Breast epithelium (tissue), 4 donors: ENCODE measurements around the gene CDK14. TPM values are rescaled to one million over a fixed set of nuclear protein-coding genes. Genes with fewer than 3 reads are reported as not detected.
A peak's percentile ranks its signal among the peaks of the same experiment; 100 is the strongest.

ENCODE experiments used
- DNase-seq, 2 donors: peaks; one replicate each; pipeline ENCODE4 v3.0.0-alpha.2; 2019; ENCODE audit warnings: low spot score in 2 of 2
- H3K27ac ChIP-seq, 2 donors: fragments of 200-600 bp; sonication (generic) in 1 of 2; one replicate each; pipeline ENCODE4 v1.5.1; 2016 to 2019; ENCODE audit warnings: mild to moderate bottlenecking in 1 of 2
- H3K27me3 ChIP-seq, 2 donors: fragments of 200-600 bp; sonication (generic) in 1 of 2; one replicate each; pipeline versions ENCODE4 v1.5.1 to v1.6.0; 2017 to 2019; ENCODE audit warnings: control low read depth in 1 of 2, mild to moderate bottlenecking in 1 of 2
- H3K36me3 ChIP-seq: fragments of 200-600 bp; one replicate; pipeline ENCODE4 v1.5.1; 2019
- H3K4me1 ChIP-seq, 2 donors: fragments of 200-600 bp; sonication (generic); one replicate each; pipeline ENCODE4 v1.5.1; 2016 to 2019; ENCODE audit warnings: control low read depth in 1 of 2
- H3K4me3 ChIP-seq, 3 donors: fragments of 200-600 bp; sonication (generic); 1 replicate in 2 of 3; 2 replicates in 1 of 3; pipeline ENCODE4 v1.5.1; 2016 to 2019; ENCODE audit warnings: mild to moderate bottlenecking in 3 of 3, moderate library complexity in 2 of 3
- H3K9me3 ChIP-seq, 2 donors: fragments of 200-600 bp; sonication (generic) in 1 of 2; one replicate each; pipeline ENCODE4 v1.5.1; 2016 to 2019; ENCODE audit warnings: control low read depth in 1 of 2
- CTCF ChIP-seq, 3 donors: fragments of 450-650 bp; IDR thresholded peaks; one replicate each; pipeline ENCODE4 v1.5.1; 2016 to 2017; ENCODE audit warnings: antibody characterized with exemption in 3 of 3, mild to moderate bottlenecking in 3 of 3, moderate library complexity in 3 of 3
- POLR2A ChIP-seq: fragments of 450-650 bp; IDR thresholded peaks from one replicate; pipeline ENCODE4 v1.6.1; 2016; ENCODE audit warnings: antibody characterized with exemption, mild to moderate bottlenecking, moderate library complexity
- POLR2AphosphoS5 ChIP-seq, 3 donors: sonication (generic); formaldehyde crosslinking; IDR thresholded peaks; one replicate each; pipeline ENCODE4 v1.6.1; 2017; ENCODE audit warnings: antibody characterized with exemption in 3 of 3
- intact Hi-C: fragments of 100-400 bp; cut with DNase I; formaldehyde crosslinking; loops from one replicate; pipeline ENCODE4 v1.15.1; 2023; ENCODE audit warnings: low total_unique reads
- total RNA-seq, 3 donors: library from RNA; depleted of rRNA; stranded (reverse); fragments of >200 nt; gene quantifications; one replicate each; pipeline ENCODE4 v1.1.0, GENCODE V29; 2016

The CDK14 gene
- total RNA-seq, 3 donors from 2014 or later, result 16.3 to 64.7 (median 29.8) TPM

- Histone ChIP-seq H3K4me3 (no peak overlapping the region), H3K36me3 (no peaks in the 10 kb centered on the region), H3K27ac (no peak overlapping the region), H3K9me3 (no peaks in the 10 kb centered on the region), H3K4me1 (peaks cover 0 to 11% of the 10 kb centered on the region in 2 donors), H3K27me3 (no peaks in the 10 kb centered on the region)
- no peak for TF ChIP-seq POLR2AphosphoS5 (IDR thresholded peaks at IDR 0.05)
- no peak for TF ChIP-seq POLR2A
- TF ChIP-seq CTCF (IDR thresholded peaks at IDR 0.05), result no peak
- intact Hi-C loops, result no loop called here
- DNase-seq, result no peak
These were observed 483.4 kb downstream of the CDK14 start for GRCh38 chr7:91079487-91079886.

GRCh38 chr7:91080351-91080750 is 484.2 kb downstream of the CDK14 start:
- TF ChIP-seq CTCF (IDR thresholded peaks at IDR 0.05) (no peak), POLR2A (no peak), POLR2AphosphoS5 (IDR thresholded peaks at IDR 0.05) (no peak)
- Histone ChIP-seq H3K4me1 (peaks cover 0 to 11% of the 10 kb centered on the region in 2 donors), H3K27me3 (no peaks in the 10 kb centered on the region), H3K27ac (no peak overlapping the region), H3K9me3 (no peaks in the 10 kb centered on the region), H3K4me3 (no peak overlapping the region), H3K36me3 (no peaks in the 10 kb centered on the region)
- no peak for DNase-seq
- intact Hi-C loops, result no loop called here

- no peak for TF ChIP-seq POLR2AphosphoS5 (IDR thresholded peaks at IDR 0.05)
- no peak for TF ChIP-seq CTCF (IDR thresholded peaks at IDR 0.05)
- TF ChIP-seq POLR2A, result no peak
- DNase-seq, result no peak
- Histone ChIP-seq H3K27ac (peak overlapping the region; percentile 44 to 67), H3K4me3 (no peak overlapping the region), H3K4me1 (peaks cover 0 to 11% of the 10 kb centered on the region in 2 donors), H3K9me3 (no peaks in the 10 kb centered on the region), H3K27me3 (no peaks in the 10 kb centered on the region), H3K36me3 (no peaks in the 10 kb centered on the region)
- intact Hi-C loops, result no loop called here
These were observed 485.9 kb downstream of the CDK14 start for GRCh38 chr7:91082038-91082437.

- no peak for DNase-seq
- H3K9me3 ChIP-seq, result no peaks in the 10 kb centered on the region
- H3K4me3 ChIP-seq, result no peak overlapping the region
- H3K27me3 ChIP-seq, result no peaks in the 10 kb centered on the region
- no peaks in the 10 kb centered on the region for H3K36me3 ChIP-seq
- intact Hi-C loops, result no loop called here
- H3K27ac ChIP-seq, result no peak overlapping the region
- TF ChIP-seq CTCF (IDR thresholded peaks at IDR 0.05) (peak; percentile 18 to 54 (median 49)), POLR2A (no peak), POLR2AphosphoS5 (IDR thresholded peaks at IDR 0.05) (no peak)
- peaks cover 0 to 11% of the 10 kb centered on the region in 2 donors for H3K4me1 ChIP-seq
These were observed 486.9 kb downstream of the CDK14 start for GRCh38 chr7:91082852-91083495.

GRCh38 chr7:91083855-91084644 is 487.9 kb downstream of the CDK14 start:
- H3K4me1 ChIP-seq, result peaks cover 0 to 11% of the 10 kb centered on the region in 2 donors
- no peaks in the 10 kb centered on the region for H3K27me3 ChIP-seq
- peak overlapping the region in 1 of 2 donors; percentile 5 for H3K27ac ChIP-seq
- H3K4me3 ChIP-seq, result no peak overlapping the region
- DNase-seq, result no peak
- TF ChIP-seq POLR2AphosphoS5 (IDR thresholded peaks at IDR 0.05) (no peak), CTCF (IDR thresholded peaks at IDR 0.05) (no peak), POLR2A (no peak)
- intact Hi-C loops, result no loop called here
- H3K9me3 ChIP-seq, result no peaks in the 10 kb centered on the region
- H3K36me3 ChIP-seq, result no peaks in the 10 kb centered on the region
